Measurements from ENCODE around the gene UBE2G2.

DNA sequence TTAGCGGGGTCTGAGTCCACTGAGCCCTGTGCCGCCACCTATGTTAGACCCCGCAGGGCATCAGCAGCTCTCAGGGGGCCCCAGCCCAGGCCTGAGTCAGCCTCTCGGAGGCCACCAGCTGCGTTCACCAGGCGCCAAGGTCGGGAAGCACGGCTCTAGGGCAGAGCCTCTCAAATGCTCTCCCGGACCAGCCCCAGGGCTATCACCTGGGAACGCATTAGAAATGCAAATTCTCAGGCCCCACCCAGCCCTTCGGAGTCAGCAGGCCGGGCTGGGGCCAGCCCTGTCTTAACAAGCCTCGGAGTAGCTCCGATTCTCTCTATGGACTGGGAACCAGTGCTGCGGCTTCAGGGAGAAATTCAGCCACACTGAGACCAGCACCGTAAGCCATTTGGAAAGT lies 53.0 kb downstream of the UBE2G2 start:
- TF ChIP-seq, protein P1, sequence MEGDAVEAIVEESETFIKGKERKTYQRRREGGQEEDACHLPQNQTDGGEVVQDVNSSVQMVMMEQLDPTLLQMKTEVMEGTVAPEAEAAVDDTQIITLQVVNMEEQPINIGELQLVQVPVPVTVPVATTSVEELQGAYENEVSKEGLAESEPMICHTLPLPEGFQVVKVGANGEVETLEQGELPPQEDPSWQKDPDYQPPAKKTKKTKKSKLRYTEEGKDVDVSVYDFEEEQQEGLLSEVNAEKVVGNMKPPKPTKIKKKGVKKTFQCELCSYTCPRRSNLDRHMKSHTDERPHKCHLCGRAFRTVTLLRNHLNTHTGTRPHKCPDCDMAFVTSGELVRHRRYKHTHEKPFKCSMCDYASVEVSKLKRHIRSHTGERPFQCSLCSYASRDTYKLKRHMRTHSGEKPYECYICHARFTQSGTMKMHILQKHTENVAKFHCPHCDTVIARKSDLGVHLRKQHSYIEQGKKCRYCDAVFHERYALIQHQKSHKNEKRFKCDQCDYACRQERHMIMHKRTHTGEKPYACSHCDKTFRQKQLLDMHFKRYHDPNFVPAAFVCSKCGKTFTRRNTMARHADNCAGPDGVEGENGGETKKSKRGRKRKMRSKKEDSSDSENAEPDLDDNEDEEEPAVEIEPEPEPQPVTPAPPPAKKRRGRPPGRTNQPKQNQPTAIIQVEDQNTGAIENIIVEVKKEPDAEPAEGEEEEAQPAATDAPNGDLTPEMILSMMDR (IDR thresholded peaks at IDR 0.05; ENCODE audit: poor library complexity), result no peak
- no peak for TF ChIP-seq EZH2 (IDR thresholded peaks at IDR 0.05; ENCODE audit: borderline replicate concordance)
- no peak for TF ChIP-seq EZH2phosphoT487 (IDR thresholded peaks at IDR 0.05; ENCODE audit: low read depth, severe bottlenecking, unreplicated experiment)
